Measurements from ENCODE around the gene CPLX1.

Gene CPLX1

GRCh38 chr4:868421-868820 lies 42.5 kb upstream of the CPLX1 start:
- peaks cover 45% of the 10 kb centered on the region; the same call in 1 of the 2 replicates for H3K36me3 ChIP-seq (ENCODE audit: insufficient read depth, low read length)
- no peaks in the 10 kb centered on the region for H3K4me1 ChIP-seq (ENCODE audit: insufficient read depth, low read length, poor library complexity, severe bottlenecking)
- H3K9me3 ChIP-seq (ENCODE audit: insufficient read depth, low read depth, low read length) = no peaks in the 10 kb centered on the region
- H3K27me3 ChIP-seq (ENCODE audit: insufficient read depth, low read length, poor library complexity, severe bottlenecking) = no peaks in the 10 kb centered on the region
- H3F3A ChIP-seq (ENCODE audit: low read depth) = no peaks in the 10 kb centered on the region
- TF ChIP-seq CTCF (conservative IDR thresholded peaks at IDR 0.05; ENCODE audit: low read length) = no peak
- H2AFZ ChIP-seq (ENCODE audit: low read length) = no peak overlapping the region
- H3K4me2 ChIP-seq (ENCODE audit: low read depth, low read length, poor library complexity, severe bottlenecking) = no peak overlapping the region
- H3K9ac ChIP-seq (ENCODE audit: low read depth, low read length, poor library complexity, severe bottlenecking) = no peak overlapping the region
- H3K79me2 ChIP-seq (ENCODE audit: insufficient read depth, low read length) = no peaks in the 10 kb centered on the region
- H3K4me3 ChIP-seq (ENCODE audit: low read length, poor library complexity, severe bottlenecking) = no peak overlapping the region
- no peaks in the 10 kb centered on the region for H3K9me2 ChIP-seq (replicated peaks; ENCODE audit: low read depth, low read length)
- no peaks in the 10 kb centered on the region for H4K20me1 ChIP-seq (ENCODE audit: insufficient read depth, low read length, poor library complexity, severe bottlenecking)

GRCh38 chr4:867526-868250 lies 41.8 kb upstream of the CPLX1 start:
- H3K9me2 ChIP-seq (replicated peaks; ENCODE audit: low read depth, low read length) = no peaks in the 10 kb centered on the region
- H3K4me2 ChIP-seq (ENCODE audit: low read depth, low read length, poor library complexity, severe bottlenecking) = no peak overlapping the region
- no peak for TF ChIP-seq CTCF (conservative IDR thresholded peaks at IDR 0.05; ENCODE audit: low read length)
- no peak for TF ChIP-seq EZH2phosphoT487 (IDR thresholded peaks at IDR 0.05; ENCODE audit: borderline replicate concordance)
- H2AFZ ChIP-seq (ENCODE audit: low read length) = no peak overlapping the region
- no peak overlapping the region for H3K4me3 ChIP-seq (ENCODE audit: low read length, poor library complexity, severe bottlenecking)
- H3K36me3 ChIP-seq (ENCODE audit: insufficient read depth, low read length) = peaks cover 44% of the 10 kb centered on the region; the same call in 1 of the 2 replicates
- H3K9ac ChIP-seq (ENCODE audit: low read depth, low read length, poor library complexity, severe bottlenecking) = no peak overlapping the region
- no peaks in the 10 kb centered on the region for H3K9me3 ChIP-seq (ENCODE audit: insufficient read depth, low read depth, low read length)
- H4K20me1 ChIP-seq (ENCODE audit: insufficient read depth, low read length, poor library complexity, severe bottlenecking) = no peaks in the 10 kb centered on the region
- no peaks in the 10 kb centered on the region for H3F3A ChIP-seq (ENCODE audit: low read depth)
- H3K79me2 ChIP-seq (ENCODE audit: insufficient read depth, low read length) = no peaks in the 10 kb centered on the region
- H3K4me1 ChIP-seq (ENCODE audit: insufficient read depth, low read length, poor library complexity, severe bottlenecking) = no peaks in the 10 kb centered on the region
- no peaks in the 10 kb centered on the region for H3K27me3 ChIP-seq (ENCODE audit: insufficient read depth, low read length, poor library complexity, severe bottlenecking)

- Histone ChIP-seq H2AFZ (ENCODE audit: low read length) (no peak overlapping the region), H3K27me3 (ENCODE audit: insufficient read depth, low read length, poor library complexity, severe bottlenecking) (no peaks in the 10 kb centered on the region), H3K4me1 (ENCODE audit: insufficient read depth, low read length, poor library complexity, severe bottlenecking) (no peaks in the 10 kb centered on the region), H3K79me2 (ENCODE audit: insufficient read depth, low read length) (no peaks in the 10 kb centered on the region), H3K4me3 (ENCODE audit: low read length, poor library complexity, severe bottlenecking) (no peak overlapping the region), H3K9me2 (replicated peaks; ENCODE audit: low read depth, low read length) (no peaks in the 10 kb centered on the region), H3F3A (ENCODE audit: low read depth) (no peaks in the 10 kb centered on the region), H3K9me3 (ENCODE audit: insufficient read depth, low read depth, low read length) (no peaks in the 10 kb centered on the region), H3K9ac (ENCODE audit: low read depth, low read length, poor library complexity, severe bottlenecking) (no peak overlapping the region), H3K36me3 (ENCODE audit: insufficient read depth, low read length) (peaks cover 44% of the 10 kb centered on the region; the same call in 1 of the 2 replicates), H4K20me1 (ENCODE audit: insufficient read depth, low read length, poor library complexity, severe bottlenecking) (no peaks in the 10 kb centered on the region), H3K4me2 (ENCODE audit: low read depth, low read length, poor library complexity, severe bottlenecking) (no peak overlapping the region)
- TF ChIP-seq EZH2phosphoT487 (IDR thresholded peaks at IDR 0.05; ENCODE audit: borderline replicate concordance) (no peak), CTCF (conservative IDR thresholded peaks at IDR 0.05; ENCODE audit: low read length) (no peak)
Observed at GRCh38 chr4:866761-867390, 40.9 kb upstream of the CPLX1 start.
